HG02870 (cell line): Measurements from ENCODE around the gene RABGAP1L.
"Not testable (repeated sequence)": the region's sequence is repeated elsewhere in the genome, so short reads cannot be mapped to it uniquely, and the experiment has no call there.

Experiments
- ATAC-seq: cut with Tn5 transposase; IDR thresholded peaks from one replicate; pipeline ENCODE4 v1.9.1; 2021; ENCODE audit warnings: mild to moderate bottlenecking, moderate library complexity; ENCODE audit not compliant: unreplicated experiment

Gene RABGAP1L

GRCh38 chr1:174696026-174696821 is 536.9 kb downstream of the RABGAP1L start:
- no peak for ATAC-seq

GRCh38 chr1:174700314-174700713 is 541.0 kb downstream of the RABGAP1L start:
- ATAC-seq, result no peak

DNA sequence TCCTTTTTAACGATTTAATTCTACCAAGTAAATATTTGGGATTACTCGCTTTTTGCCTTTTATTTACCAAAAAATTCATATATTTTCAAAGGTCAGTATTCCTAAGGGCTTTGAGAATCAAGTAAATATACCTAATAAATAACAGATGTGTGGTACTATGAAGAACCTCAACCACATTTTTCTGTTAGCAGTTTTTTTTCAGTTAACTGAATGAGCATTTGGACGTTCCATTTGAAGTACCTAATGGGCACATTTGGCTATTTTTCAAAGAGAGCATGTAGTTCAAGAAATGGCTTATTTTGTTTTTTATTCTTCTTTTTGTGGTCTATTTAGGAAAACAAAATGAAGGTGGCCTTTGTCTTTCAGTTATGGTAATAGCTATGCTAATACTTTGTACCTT is 541.5 kb downstream of the RABGAP1L start:
- ATAC-seq, result no peak

GRCh38 chr1:174701565-174701964 is 542.2 kb downstream of the RABGAP1L start:
- ATAC-seq, result no peak

- ATAC-seq, result no peak
Measured at GRCh38 chr1:174702011-174702410, 542.7 kb downstream of the RABGAP1L start.

GRCh38 chr1:174703309-174703708 is 544.0 kb downstream of the RABGAP1L start:
- no peak for ATAC-seq

DNA sequence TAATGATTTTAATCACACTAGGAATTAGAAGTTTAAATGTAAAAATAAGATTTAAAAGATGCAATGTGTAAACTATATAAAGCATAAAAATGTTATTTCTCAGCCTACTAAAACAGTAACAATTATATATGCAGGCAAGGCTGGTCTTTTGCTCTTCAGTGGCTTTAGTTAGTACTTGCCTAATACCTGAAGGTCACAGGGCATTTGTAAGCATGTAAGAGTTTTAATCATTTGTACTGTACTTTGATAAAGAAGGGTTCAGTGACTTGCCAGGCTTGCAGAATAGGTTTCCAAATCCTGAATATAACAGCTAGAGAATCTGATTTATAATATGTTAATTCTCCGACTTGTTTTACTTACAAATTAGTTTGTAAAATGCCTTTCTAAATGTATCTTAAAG is 545.0 kb downstream of the RABGAP1L start:
- ATAC-seq, result no peak

GRCh38 chr1:174710868-174711845 is 551.8 kb downstream of the RABGAP1L start:
- no peak for ATAC-seq

GRCh38 chr1:174711848-174712247 is 552.5 kb downstream of the RABGAP1L start:
- not testable (repeated sequence) for ATAC-seq

DNA sequence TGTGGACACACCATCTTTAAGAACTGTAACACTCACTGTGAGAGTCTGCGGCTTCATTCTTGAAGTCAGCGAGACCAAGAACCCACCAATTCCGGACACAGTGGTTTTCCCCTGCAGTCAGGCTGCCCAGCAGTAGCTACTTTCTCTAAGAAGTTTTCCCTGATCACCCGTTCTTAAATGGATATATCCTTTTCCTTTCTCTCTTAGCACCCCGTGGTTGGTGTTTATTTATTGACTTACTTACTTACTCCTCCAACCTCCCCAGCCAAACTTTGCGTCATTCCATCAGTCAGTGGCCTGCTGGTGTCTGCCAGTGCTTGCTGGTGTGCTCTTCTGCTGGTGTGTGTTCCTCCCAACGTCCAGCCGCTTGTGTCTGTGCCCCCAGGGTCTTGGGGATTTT is 553.2 kb downstream of the RABGAP1L start:
- ATAC-seq, result no peak

DNA sequence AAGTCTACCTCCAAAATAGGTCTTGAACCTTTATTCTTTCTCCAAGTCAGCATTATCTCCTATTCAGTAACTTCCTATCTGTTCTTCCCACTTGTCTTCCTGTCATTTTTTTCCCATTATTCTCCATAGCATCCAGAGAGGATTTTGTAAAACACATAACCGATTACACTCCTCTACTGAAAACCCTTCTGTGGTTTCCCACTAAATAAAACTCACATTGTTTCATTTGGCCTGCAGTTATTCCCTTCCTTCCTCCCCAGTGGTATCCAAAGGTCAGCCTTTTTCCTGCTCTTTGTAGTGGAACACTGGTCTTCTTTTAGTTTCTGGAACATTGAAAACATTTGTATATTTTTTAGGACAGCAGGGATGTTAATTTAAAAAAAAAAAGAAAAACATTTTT is 554.5 kb downstream of the RABGAP1L start:
- ATAC-seq, result no peak

- ATAC-seq, result no peak
Measured at GRCh38 chr1:174719194-174719593, 559.9 kb downstream of the RABGAP1L start.

DNA sequence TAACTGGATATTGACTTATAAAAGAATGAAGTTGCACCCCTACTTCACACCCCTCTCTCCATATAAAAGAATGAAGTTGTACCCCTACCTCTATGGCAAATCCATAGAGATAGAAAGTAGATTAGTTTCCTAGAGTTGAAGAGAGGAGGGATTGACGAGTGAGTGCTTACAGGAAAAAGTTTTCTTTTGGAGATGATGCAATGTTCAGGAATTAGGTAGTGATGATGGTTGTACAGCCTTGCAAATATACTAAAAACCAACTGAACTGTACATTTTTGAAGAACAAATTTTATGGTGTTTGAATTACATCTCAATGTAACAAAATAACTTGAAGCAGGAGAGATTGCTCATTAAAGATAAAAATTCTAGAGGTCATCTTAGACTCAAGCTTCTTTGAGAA is 561.3 kb downstream of the RABGAP1L start:
- ATAC-seq, result no peak

DNA sequence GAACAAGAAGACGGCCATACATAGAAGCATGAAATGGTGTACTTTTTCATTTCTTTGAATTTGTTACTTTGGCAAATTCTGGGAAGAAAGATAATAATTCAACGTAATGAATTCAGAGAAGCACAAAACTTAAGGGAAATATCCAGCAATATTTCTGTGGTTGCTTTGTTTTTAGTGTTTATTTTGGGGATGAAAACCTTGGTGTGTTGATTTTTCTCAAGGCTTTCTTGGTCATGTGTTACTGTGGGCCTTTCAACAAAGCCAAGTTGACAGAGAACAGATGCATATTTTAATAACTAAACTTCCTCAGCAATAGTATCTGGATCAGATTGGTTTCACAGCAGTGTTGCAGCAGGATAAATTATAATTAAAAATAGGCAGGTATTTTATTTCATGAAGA is 561.9 kb downstream of the RABGAP1L start:
- ATAC-seq, result no peak

- ATAC-seq, result no peak
Measured at GRCh38 chr1:174723816-174724215, 564.5 kb downstream of the RABGAP1L start.

- ATAC-seq, result no peak
Measured at GRCh38 chr1:174724219-174724618, 564.9 kb downstream of the RABGAP1L start.

DNA sequence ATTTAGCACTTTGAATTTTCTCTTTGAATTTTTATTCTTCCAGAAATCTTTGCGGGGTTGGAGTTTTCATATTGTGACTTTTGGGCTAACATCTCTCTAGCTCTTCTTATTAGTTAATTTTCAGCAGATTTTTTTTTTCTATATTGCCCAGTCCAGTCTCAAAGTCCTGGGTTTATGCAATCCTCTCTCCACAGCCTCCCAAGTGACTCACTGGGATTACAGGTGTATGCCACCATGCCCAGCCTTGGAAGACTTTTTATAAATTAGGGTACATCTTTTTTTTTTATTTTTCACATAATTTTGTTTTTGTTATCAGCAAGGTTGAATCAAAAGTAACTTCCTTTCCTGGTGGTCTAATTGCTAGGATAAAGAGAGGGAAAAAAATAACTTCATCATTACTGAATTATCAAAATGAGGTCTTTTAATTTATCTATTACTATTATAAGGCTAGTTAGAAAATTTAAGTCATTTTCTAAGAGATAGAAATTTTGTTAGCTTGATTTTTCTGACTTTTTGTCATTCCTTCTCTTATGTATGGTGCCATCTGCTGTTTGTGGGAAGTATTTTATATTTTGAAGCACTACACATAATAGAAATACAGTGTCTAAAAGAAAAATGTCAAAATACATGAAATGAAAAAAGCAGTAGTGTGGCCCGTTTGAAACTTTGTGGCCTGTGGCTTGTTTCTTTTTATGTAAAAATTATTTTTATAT is 567.0 kb downstream of the RABGAP1L start:
- ATAC-seq, result peak; percentile 45

DNA sequence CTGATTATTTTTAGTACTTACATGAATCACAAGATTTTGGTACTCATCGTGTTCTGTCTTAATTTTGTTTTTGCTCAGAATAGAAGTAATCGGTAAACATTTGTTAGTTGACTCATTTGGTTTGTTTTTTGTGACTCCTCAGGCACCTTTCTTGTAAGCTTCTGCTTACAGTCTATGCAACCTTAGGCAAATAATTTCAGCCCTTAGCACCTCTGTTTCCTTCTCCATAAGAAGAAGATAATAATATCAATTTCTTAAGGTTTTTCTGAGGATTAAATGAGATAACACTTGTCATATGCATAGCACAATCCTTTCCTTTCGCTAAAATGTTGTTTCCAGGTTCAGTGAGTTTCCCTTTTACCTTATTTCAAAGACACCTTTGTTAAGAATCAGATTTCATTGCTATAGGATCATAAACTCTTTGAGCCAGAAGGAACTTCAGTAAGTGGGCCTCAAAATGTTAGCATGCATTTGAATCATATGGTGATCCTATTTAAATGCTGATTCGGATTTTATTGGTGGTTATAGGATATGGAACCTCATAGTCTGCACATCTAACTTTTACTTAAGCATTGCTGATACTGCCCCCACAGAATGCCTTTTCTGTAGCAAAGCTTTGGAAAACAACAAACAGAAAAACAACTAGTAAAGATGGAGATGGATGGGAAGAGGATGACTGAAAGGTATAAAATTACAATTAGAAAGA is 567.7 kb downstream of the RABGAP1L start:
- peak; percentile 59 for ATAC-seq

DNA sequence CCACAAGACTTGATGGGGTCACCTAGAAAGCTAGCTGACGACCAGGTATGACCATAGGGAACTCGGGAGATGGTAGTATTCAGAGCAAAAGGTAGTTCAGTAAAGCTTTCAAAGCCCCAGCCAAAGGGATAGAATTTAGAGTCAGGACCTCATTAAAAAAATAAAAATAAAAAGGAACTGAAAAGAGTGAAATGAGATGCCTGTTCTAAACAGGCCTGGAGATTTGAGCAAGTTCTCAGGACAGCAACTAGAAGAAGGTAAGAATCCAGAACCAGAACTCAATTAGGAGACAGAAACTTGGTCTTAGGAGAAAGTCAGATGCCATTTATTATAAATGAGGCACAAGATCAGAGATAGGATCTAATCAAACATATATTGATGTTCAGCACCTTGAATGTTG is 575.0 kb downstream of the RABGAP1L start:
- ATAC-seq, result no peak

DNA sequence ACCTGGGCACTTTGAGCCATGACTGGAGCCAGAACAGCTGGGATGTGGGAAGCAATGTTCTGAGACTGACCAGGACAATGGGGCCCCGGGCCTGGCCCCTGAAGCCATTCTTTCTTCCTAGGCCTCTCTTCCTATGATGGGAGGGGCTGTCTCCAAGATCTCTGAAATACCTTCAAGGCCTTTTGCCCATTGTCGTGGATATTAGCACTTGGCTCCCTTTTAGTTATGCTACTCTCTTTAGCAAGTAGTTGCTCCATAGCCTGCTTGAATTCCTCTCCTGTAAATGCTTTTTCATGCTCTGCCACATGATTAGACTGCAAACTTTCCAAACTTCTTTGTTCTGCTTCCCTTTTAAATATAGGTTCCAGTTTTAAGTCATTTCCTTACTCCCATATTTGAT is 577.5 kb downstream of the RABGAP1L start:
- ATAC-seq, result no peak
